H9 (cell line): ENCODE measurements around the gene MT1X. TPM values are rescaled to one million over a fixed set of nuclear protein-coding genes. Genes with fewer than 3 reads are reported as not detected.

Experiments used
- DNase-seq: peaks from one replicate; pipeline ENCODE4 v3.0.0-alpha.2; 2017
- H2AFZ ChIP-seq: one replicate; pipeline ENCODE4 v1.6.1; 2013; ENCODE audit warnings: mild to moderate bottlenecking, low read length, control low read depth, moderate library complexity
- H2AK5ac ChIP-seq: 2 replicates; pipeline ENCODE4 v1.6.1; 2013; ENCODE audit warnings: low read length, control low read depth, mixed read lengths; ENCODE audit not compliant: insufficient read length
- H2BK120ac ChIP-seq: one replicate; pipeline ENCODE4 v1.6.1; 2013; ENCODE audit warnings: low read depth, mild to moderate bottlenecking, low read length, control low read depth, inconsistent platforms; ENCODE audit not compliant: poor library complexity, severe bottlenecking
- H2BK12ac ChIP-seq: 2 replicates; pipeline ENCODE4 v1.6.1; 2013; ENCODE audit warnings: low read length, control low read depth, mixed read lengths, low read depth; ENCODE audit not compliant: insufficient read length
- H2BK15ac ChIP-seq: 2 replicates; pipeline ENCODE4 v1.6.1; 2013; ENCODE audit warnings: low read depth, low read length, control low read depth
- H2BK20ac ChIP-seq: one replicate; pipeline ENCODE4 v1.6.1; 2013; ENCODE audit warnings: low read depth, mild to moderate bottlenecking, low read length, control low read depth, inconsistent platforms; ENCODE audit not compliant: poor library complexity, severe bottlenecking
- H2BK5ac ChIP-seq: 2 replicates; pipeline ENCODE4 v1.6.1; 2013; ENCODE audit warnings: low read length, control low read depth, mixed read lengths; ENCODE audit not compliant: insufficient read length
- H3K14ac ChIP-seq: 2 replicates; pipeline ENCODE4 v1.6.1; 2013; ENCODE audit warnings: low read length, control low read depth; ENCODE audit not compliant: insufficient read depth
- H3K18ac ChIP-seq: 2 replicates; pipeline ENCODE4 v1.6.1; 2013; ENCODE audit warnings: low read depth, mild to moderate bottlenecking, mixed read lengths, low read length, control low read depth; ENCODE audit not compliant: insufficient read length
- H3K23ac ChIP-seq: 2 replicates; pipeline ENCODE4 v1.6.1; 2013; ENCODE audit warnings: low read length, control low read depth, mixed read lengths, low read depth; ENCODE audit not compliant: insufficient read length
- H3K23me2 ChIP-seq: 2 replicates; pipeline ENCODE4 v1.6.1; 2013; ENCODE audit warnings: low read depth, mild to moderate bottlenecking, mixed read lengths, low read length, control low read depth; ENCODE audit not compliant: insufficient read length, poor library complexity, severe bottlenecking
- H3K27ac ChIP-seq: 2 replicates; pipeline ENCODE4 v1.5.1; 2013; ENCODE audit warnings: low read length, control low read depth, mixed read lengths, low read depth; ENCODE audit not compliant: insufficient read length
- H3K27me3 ChIP-seq: 2 replicates; pipeline ENCODE4 v1.6.1; 2013; ENCODE audit warnings: low read length, control low read depth, inconsistent platforms; ENCODE audit not compliant: insufficient read depth
- H3K4ac ChIP-seq: 2 replicates; pipeline ENCODE4 v1.6.1; 2013; ENCODE audit warnings: low read depth, mild to moderate bottlenecking, control low read depth, inconsistent platforms, low read length, moderate library complexity
- H3K4me1 ChIP-seq: 2 replicates; pipeline ENCODE4 v1.6.1; 2013; ENCODE audit warnings: low read length, control low read depth, inconsistent platforms; ENCODE audit not compliant: insufficient read depth
- H3K4me2 ChIP-seq: 2 replicates; pipeline ENCODE4 v1.6.1; 2013; ENCODE audit warnings: low read length, control low read depth, mixed read lengths; ENCODE audit not compliant: insufficient read length, insufficient read depth
- H3K56ac ChIP-seq: 2 replicates; pipeline ENCODE4 v1.6.1; 2013; ENCODE audit warnings: low read depth, mild to moderate bottlenecking, mixed read lengths, low read length, control low read depth; ENCODE audit not compliant: insufficient read length
- H3K79me1 ChIP-seq: 2 replicates; pipeline ENCODE4 v1.6.1; 2013; ENCODE audit warnings: low read depth, mild to moderate bottlenecking, moderate library complexity, low read length, control low read depth, inconsistent platforms; ENCODE audit not compliant: insufficient read depth, poor library complexity, severe bottlenecking
- H3K79me2 ChIP-seq: 2 replicates; pipeline ENCODE4 v1.6.1; 2013; ENCODE audit warnings: low read length, control low read depth, inconsistent platforms; ENCODE audit not compliant: insufficient read depth
- H3K9ac ChIP-seq: 2 replicates; pipeline ENCODE4 v1.6.1; 2013; ENCODE audit warnings: low read length, control low read depth, mixed read lengths; ENCODE audit not compliant: insufficient read length; ENCODE audit errors: extremely low read depth
- H3K9me3 ChIP-seq: one replicate; pipeline ENCODE4 v1.6.1; 2013; ENCODE audit warnings: low read depth, low read length, inconsistent platforms; ENCODE audit not compliant: control insufficient read depth
- H3T11ph ChIP-seq: one replicate; pipeline ENCODE4 v1.6.1; 2013; ENCODE audit warnings: mild to moderate bottlenecking, low read length, control low read depth, inconsistent platforms
- H4K20me1 ChIP-seq: one replicate; pipeline ENCODE4 v1.6.1; 2013; ENCODE audit not compliant: control insufficient read depth, insufficient read length, insufficient read depth
- H4K5ac ChIP-seq: 2 replicates; pipeline ENCODE4 v1.6.1; 2013; ENCODE audit warnings: low read depth, mild to moderate bottlenecking, mixed read lengths, low read length, control low read depth; ENCODE audit not compliant: insufficient read length
- H4K8ac ChIP-seq: replicated peaks from 2 replicates; pipeline ENCODE4 v1.6.1; 2013; ENCODE audit warnings: low read length, control low read depth, mixed read lengths, low read depth; ENCODE audit not compliant: insufficient read length
- H4K91ac ChIP-seq: 2 replicates; pipeline ENCODE4 v1.6.1; 2013; ENCODE audit warnings: low read depth, mild to moderate bottlenecking, moderate library complexity, mixed read lengths, low read length, control low read depth; ENCODE audit not compliant: insufficient read length
- H3K27ac Mint-ChIP-seq, 3 experiments: 2 replicates in 2 of 3; 3 replicates in 1 of 3; pipeline ENCODE4 v1.8.0; 2020 to 2021; ENCODE audit warnings: mixed read lengths in 3 of 3, mild to moderate bottlenecking in 1 of 3, moderate library complexity in 1 of 3
- H3K27me3 Mint-ChIP-seq: 2 replicates; pipeline ENCODE4 v1.8.0; 2021; ENCODE audit warnings: low read depth, mild to moderate bottlenecking, moderate library complexity, mixed read lengths
- H3K36me3 Mint-ChIP-seq, 3 experiments: 2 replicates in 2 of 3; 3 replicates in 1 of 3; pipeline ENCODE4 v1.8.0; 2020 to 2021; ENCODE audit warnings: low read depth in 3 of 3, mixed read lengths in 3 of 3; ENCODE audit not compliant: insufficient read depth in 1 of 3
- H3K4me1 Mint-ChIP-seq, 2 experiments: 2 replicates each; pipeline ENCODE4 v1.8.0; 2020; ENCODE audit warnings: mixed read lengths in 2 of 2
- H3K4me3 Mint-ChIP-seq, 2 experiments: 2 replicates in 1 of 2; 3 replicates in 1 of 2; pipeline ENCODE4 v1.8.0; 2020 to 2021; ENCODE audit warnings: mild to moderate bottlenecking in 2 of 2, mixed read lengths in 2 of 2, moderate library complexity in 1 of 2
- H3K9me3 Mint-ChIP-seq, 2 experiments: 2 replicates in 1 of 2; 3 replicates in 1 of 2; pipeline ENCODE4 v1.8.0; 2020; ENCODE audit warnings: mild to moderate bottlenecking in 2 of 2, mixed read lengths in 2 of 2, moderate library complexity in 1 of 2
- WGBS: extraction: QIAGEN DNeasy Blood & Tissue Kit; methylation state at CpG from one replicate; pipeline ENCODE4 v1.1.7; 2013; ENCODE audit warnings: missing lambda C conversion rate, low lambda C conversion rate, mixed read lengths; ENCODE audit not compliant: insufficient read length; ENCODE audit errors: extremely low coverage; 5-methylcytosine and 5-hydroxymethylcytosine counted together
- long read RNA-seq: library from polyadenylated mRNA; unstranded; transcript quantifications from one replicate; pipeline ENCODE4 v2.0.0, GENCODE V29; 2020
- total RNA-seq: library from RNA; stranded (reverse); gene quantifications from 2 replicates; pipeline ENCODE4 v1.2.1, GENCODE V29; 2021
- TF ChIP-seq, protein P1 (sequence below): fragments of 200-600 bp; sonication (generic); conservative IDR thresholded peaks from 3 replicates; pipeline ENCODE4 v1.8.0; 2021; ENCODE audit warnings: antibody characterized with exemption, mild to moderate bottlenecking

The MT1X gene
- 32.1 and 41.9 TPM in 2 replicates for total RNA-seq
- long read RNA-seq, partial matches to known transcripts = 0 of 3 reads
- long read RNA-seq, other reads (novel, unspliced or antisense) = 0 of 3 reads

DNA sequence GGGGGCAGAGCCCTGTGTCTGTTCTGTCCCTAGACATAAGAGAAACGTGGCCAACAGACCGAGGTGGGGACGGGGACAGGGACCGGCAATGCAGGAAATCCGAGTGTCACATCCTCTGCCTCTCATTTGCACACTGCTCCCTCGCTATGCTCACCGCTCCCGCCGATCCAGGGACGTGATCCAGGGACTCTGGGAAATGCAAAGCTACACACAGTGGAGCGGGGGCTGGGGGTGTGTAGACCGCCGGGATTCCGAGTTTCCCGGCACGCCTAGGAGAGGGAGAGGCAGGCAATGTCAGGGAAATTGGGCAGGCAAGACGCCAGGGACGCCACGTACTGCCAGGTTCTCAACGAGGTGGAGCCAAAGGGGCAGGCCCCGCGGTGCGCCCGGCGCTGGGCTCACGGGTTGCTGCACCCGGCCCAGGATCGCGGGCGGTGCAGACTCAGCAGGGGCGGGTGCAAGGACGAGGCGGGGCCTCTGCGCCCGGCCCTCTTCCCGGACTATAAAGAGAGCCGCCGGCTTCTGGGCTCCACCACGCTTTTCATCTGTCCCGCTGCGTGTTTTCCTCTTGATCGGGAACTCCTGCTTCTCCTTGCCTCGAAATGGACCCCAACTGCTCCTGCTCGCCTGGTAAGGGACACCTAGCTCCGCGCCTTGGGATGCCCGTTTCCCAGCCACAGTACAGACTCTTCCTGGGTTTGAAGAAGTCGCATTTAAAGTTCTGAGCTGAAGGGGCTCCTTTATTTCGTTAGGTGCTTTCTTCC, at the start of gene MT1X:
MT1X (plus strand) TSS at position 532 of the 764 bp plus-strand sequence; CDS start at position 603, 71 bp downstream.
- Histone ChIP-seq H3K14ac (no peak within 1 kb of the TSS; the same call in 1 of the 2 replicates), H3K79me1 (no peaks in the 10 kb centered on the region), H3K23ac (no peak within 1 kb of the TSS), H3K9ac (peak within 1 kb of the TSS; percentile 27), H2AFZ (no peak within 1 kb of the TSS), H4K8ac (no peak within 1 kb of the TSS), H2AK5ac (no peak within 1 kb of the TSS), H2BK120ac (no peak within 1 kb of the TSS), H4K5ac (no peak within 1 kb of the TSS), H3K56ac (no peak within 1 kb of the TSS), H3K18ac (no peak within 1 kb of the TSS), H3K27ac (no peak within 1 kb of the TSS), H4K91ac (no peak within 1 kb of the TSS), H2BK12ac (no peak within 1 kb of the TSS), H3K23me2 (peaks cover 8% of the 10 kb centered on the region), H3K9me3 (no peaks in the 10 kb centered on the region), H3T11ph (no peak within 1 kb of the TSS), H3K27me3 (no peaks in the 10 kb centered on the region; the same call in 1 of the 2 replicates), H3K4ac (no peak within 1 kb of the TSS), H2BK15ac (no peak within 1 kb of the TSS), H4K20me1 (no peaks in the 10 kb centered on the region), H3K4me2 (peak within 1 kb of the TSS; percentile 79), H3K79me2 (no peaks in the 10 kb centered on the region), H3K4me1 (no peaks in the 10 kb centered on the region), H2BK20ac (no peak within 1 kb of the TSS), H2BK5ac (no peak within 1 kb of the TSS)
- peaks cover 9 to 11% of the 10 kb centered on the region in 2 experiments for H3K9me3 Mint-ChIP-seq
- peak within 1 kb of the TSS; percentile 83 to 89 for H3K4me3 Mint-ChIP-seq
- WGBS = no CpG with 5 or more reads among the region's 49 CpGs
- TF ChIP-seq, protein P1, sequence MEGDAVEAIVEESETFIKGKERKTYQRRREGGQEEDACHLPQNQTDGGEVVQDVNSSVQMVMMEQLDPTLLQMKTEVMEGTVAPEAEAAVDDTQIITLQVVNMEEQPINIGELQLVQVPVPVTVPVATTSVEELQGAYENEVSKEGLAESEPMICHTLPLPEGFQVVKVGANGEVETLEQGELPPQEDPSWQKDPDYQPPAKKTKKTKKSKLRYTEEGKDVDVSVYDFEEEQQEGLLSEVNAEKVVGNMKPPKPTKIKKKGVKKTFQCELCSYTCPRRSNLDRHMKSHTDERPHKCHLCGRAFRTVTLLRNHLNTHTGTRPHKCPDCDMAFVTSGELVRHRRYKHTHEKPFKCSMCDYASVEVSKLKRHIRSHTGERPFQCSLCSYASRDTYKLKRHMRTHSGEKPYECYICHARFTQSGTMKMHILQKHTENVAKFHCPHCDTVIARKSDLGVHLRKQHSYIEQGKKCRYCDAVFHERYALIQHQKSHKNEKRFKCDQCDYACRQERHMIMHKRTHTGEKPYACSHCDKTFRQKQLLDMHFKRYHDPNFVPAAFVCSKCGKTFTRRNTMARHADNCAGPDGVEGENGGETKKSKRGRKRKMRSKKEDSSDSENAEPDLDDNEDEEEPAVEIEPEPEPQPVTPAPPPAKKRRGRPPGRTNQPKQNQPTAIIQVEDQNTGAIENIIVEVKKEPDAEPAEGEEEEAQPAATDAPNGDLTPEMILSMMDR = no peak
- peaks cover 55% of the 10 kb centered on the region for H3K27me3 Mint-ChIP-seq
- peak; percentile 80 for DNase-seq
- peaks cover 19 to 24% of the 10 kb centered on the region in 2 experiments for H3K4me1 Mint-ChIP-seq
- no peak within 1 kb of the TSS for H3K27ac Mint-ChIP-seq
- H3K36me3 Mint-ChIP-seq = peaks cover 3 to 13% (median 8%) of the 10 kb centered on the region in 3 experiments; a peak in 6 of 7 replicates
